Measurements from ENCODE around the gene FARP1.
"Not testable (repeated sequence)": the region's sequence is repeated elsewhere in the genome, so short reads cannot be mapped to it uniquely, and the experiment has no call there.

FARP1 gene

DNA sequence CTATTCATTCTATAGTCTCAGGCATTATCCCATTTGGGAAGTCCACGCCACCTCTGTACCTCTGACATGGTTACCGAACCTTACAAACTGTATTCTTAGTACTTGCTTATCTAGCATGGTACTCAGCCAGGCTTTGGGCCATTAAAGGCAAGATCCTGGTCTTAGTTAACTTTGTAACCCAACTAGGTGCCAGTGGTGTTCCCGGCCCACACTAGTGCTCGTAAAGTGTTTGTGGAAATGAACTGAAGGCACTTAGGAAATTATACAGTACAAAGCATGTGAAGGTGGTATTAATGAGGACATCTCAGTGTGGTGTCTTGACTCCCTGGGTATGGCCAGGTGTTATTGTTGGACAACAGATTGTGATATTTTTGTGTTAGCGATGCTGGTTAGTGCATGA, 122.0 kb downstream of the FARP1 start:
- no peak for DNase-seq

DNA sequence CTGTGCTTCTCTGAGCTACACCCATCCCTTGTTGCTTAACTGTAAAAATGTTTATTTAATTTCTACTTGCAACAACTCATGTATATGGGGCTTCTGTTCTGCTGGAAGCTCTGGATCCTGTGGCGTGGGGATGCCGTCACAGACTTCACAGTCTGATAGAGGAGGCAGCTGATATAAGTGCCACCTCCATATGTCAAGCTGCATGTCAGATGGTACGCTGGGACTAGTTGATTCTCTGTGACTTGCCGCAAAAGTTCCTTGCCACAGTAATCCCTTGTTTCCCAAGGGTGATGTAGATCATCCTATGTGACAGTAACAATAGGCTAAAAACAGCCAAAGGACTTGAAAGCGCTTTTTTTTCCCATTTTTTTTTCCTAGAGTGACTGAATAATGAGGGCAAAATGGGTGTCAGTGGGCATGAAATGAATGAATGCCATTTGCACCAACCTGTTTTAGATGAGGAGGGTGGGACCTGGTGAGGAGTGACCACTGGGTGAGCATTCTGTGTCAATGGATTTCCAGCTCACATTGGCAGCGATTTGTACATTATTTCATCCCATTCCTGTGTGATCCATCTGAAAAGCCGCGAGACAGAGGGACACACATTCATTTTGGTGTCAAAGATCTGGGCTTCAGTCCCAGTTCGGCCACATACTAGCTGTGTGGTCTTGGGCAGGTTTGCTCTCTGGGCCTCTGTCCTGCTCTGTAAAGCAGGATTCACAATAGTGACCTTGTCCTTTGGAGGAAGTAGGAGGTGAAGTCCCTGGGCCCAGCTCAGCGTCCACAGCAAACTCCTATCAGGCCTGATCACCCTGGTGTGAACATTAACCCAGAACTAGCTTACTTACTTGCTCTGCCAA, 123.0 kb downstream of the FARP1 start:
- no peak for DNase-seq

DNA sequence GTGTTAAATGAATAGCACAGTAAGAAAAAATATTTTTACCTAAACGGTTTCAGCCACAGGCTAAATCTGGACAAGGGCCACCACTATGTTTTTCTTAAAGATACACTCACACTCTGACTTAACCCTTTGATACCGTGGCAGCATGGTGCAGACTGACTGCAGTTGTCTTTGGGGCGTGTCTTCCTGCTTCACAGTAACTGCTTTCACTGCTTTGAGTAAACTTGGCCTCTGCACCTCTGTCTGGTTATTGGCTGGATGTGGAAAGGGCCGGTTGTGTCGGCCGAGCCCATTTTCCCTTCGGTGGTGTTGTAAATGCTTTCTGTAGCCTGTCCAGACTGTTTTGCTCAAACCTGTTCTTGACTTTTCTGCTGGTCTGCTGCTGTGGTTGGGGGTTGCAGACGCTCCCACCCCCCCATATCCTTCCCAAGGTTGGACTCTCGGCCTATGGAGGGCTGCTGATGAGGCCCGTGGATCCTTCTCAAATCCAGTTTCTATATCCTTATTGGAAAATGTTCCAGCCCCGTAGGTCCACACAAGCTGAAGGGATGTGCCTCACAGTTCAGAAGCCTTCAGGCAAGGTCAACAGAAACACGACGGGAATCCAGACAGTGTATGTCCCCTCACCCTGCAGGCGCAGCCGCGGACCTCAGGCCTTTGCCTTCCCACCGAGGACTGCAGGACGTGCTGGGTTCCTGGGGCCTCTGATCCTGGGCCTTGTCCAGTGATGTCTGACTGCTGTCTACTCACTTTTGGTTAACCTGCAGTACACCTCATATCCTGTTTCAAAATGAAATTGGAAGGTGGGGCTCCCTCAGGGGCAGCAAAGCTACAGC, 124.4 kb downstream of the FARP1 start:
- no peak for DNase-seq

DNA sequence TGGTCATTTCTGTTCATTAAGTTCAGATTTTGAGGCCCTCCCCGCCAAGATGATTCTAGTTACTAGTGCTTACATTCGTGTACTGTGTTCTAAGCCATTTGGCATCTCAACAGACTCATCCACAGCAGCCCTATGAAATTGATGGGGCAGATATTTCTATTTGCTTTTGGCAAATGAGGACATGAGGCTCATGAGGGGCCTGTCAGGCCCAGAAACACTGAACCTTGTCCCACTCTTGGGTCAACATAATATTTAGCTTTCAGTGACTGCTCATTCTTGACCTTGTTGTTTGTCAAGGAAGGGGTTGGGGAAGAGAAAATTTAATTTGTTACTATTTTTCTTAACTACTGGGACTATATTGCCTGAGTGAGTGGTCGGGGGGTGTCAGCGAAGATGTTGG, 126.5 kb downstream of the FARP1 start:
- DNase-seq, result no peak

DNA sequence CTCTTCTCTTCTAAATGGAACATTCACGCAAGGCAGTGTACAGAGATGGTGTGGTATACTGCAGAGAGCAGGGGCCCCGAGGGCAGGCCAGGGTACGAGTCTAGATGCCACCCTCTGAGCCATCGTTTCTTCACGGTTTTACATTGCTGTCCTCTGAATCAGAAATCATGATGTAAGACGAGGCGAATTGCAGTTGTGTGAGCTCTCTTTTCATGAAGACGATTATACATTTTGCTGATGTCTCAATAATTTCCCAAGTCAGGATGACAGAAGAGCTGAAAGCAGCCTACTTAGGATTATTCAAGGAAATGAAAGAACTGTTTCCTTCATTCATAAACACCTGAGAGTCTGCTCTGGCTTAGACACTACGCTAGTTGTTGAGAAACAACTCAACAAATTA, 127.9 kb downstream of the FARP1 start:
- no peak for DNase-seq

DNA sequence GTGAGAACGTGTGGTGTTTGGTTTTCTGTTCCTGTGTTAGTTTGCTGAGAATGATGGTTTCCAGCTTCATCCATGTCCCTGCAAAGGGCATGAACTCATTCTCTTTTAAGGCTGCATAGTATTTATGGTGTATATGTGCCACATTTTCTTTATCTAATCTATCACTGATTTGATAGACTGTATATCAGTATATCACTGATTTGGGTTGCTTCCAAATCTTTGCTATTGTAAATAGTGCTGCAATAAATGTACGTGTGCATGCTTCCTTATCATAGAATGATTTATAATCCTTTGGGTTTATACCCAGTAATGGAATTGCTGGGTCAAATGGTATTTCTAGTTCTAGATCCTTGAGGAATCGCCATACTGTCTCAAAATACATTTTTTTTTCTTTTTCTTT, 128.8 kb downstream of the FARP1 start:
- not testable (repeated sequence) for DNase-seq

DNA sequence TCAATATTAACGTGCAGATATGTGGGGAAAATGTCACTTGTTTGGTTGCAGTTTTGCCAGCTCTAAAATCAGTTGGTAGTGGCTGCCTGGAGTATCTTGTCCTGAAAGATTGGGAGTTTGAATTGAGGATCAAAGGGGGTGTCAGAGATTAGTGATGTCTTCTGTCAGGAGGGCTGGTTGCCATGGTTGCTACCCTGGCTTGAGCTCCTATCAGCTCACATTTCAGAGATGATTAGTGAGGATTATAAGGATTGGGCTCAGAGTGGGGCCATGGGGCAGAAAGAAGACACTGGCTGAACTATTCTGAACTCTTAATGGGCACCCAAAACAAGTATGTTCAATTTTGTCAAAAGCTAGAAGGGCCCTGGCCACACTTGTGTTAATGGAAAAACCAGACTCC, 129.7 kb downstream of the FARP1 start:
- DNase-seq, result no peak

DNA sequence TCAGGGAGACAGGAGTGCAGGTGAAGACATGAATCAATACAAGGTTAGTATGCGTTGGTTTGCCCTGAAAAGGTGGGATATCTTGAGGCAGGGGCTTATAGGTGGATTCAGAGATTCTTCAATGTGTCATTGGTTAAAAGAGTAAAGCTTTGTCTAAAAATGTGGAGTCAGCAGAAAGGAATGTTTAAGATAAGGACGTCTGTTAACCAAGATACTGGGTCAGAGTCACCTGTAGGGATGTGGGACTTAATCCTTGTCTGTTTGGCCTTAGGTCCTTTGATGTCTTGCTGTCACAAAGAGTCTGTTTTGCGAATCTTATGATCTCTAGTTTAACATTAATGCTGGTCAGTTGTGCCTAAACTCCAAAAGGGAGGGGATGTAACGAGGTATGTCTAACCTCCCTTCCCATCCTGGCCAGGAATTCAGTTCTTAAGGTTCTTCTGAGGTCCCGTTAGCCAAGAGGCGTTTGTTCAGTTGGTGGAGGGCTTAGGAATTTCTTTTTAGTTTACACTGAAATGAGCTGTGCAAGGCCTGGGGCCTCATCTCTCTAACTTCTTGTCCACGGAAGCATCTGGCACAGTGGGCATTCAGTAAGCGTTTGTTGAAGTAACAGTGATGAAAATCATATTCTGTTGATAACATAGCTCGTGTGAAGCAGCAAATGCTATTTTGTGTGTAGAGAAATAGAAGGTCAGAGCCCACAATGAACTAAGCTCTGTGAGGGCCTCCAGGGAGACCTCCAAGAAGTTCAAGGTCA, 130.4 kb downstream of the FARP1 start:
- DNase-seq, result no peak

DNA sequence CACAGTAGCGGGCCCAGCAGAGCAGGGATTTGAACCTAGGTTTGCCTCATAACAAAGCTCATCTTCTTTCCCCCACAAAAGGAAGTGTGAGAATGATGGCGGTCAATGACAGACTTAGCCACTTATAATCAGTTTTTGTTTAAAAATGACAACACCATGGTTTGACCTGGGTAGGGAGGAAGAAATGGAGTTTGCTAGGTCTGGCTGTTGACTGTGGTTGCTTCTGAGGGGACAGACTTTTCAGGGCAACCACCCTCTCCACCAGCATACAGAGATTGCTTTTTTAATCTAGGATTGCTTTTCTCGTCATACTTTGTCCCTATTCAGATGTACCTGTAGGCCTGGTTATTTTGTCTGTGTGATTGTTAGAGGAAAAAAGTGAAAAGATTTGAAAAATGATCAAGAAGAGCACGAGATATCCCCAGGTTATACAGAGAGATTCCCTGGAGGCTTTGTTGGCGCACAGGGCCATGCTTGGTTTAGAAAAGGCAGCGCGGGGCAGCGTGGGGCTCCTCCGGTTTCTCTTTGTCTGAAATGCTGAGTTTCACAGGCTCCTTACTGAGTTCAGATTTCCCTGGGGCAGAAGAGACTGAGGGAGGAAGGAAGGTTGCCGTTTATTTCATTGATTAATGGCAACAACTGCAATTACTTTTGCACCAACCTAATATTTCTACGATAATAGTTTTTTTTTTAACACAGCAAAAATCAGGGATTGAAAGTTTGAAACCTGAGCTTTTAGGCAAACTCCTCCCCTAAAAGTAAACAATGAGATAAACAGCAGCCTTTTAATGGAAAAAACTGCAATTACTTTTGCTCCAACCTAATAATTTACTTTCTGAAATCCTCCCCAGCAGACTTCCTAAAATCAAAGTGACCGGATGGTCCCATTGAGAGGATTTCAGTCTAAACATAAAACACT, 131.2 kb downstream of the FARP1 start:
- DNase-seq, result no peak

DNA sequence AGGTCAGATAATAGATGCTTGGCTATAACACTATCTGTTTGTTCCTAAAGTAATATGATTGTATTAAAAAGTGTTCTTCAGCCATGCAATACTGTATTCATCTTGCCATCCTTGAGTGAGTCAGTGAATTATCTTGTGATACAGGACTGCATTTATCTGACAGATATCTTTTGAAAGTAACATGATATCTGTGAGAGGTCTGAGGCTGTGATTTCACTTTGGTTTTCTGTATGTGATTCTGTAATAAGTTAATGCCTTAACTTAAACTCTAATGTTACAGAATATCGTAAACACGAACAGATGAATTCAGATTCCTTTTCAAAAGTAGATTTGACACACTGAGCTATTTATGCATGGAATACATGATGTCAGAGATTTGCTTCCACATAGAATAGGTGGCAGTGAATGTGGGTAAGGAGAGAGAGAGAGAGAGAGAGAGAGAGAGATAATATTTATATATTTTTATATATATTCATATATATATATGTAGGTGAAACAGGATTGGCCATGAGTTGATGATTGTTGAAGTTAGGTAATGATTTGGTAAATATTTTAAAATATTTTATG, 132.1 kb downstream of the FARP1 start:
- DNase-seq, result no peak

DNA sequence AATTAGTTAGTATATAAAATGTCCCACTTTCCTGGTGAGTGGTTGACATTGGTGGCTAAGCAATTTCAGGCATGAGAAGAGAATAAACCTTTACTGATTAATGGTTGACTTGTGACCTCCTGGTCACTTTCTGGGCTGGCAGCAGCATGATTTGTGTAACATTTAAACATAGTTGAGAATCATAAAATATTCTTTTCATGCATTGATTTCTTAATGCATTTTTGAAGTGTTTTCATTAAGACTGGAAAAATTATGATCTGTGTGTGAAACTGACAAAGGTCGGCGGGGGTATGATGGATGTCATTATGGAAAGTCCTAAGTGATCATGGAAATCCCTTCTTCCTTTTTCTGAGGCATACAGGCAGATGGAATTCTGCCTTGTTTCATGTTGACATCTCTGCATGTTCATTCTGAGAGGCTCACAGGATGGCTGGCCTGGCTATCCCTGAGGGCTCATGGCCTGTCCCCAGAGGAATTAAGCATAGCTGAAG, 132.8 kb downstream of the FARP1 start:
- DNase-seq, result no peak

DNA sequence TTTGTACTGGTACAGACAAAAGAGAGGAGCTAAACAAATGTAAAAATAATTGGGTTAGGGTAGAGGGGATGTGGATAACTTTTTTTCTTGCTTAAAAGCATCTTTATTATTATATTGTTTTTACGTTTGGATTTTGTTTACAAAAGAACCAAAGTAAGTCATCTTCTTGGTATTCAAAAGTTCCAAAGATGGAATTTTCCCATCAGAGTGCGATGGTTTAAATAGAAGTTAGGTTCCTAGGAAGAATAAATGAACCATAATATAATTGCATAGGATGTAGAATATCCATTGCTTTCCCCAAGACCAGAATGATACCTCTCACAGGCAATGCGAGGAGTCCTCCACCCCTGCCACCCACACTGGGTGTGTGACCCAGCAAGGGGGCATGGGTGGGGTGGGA, 133.6 kb downstream of the FARP1 start:
- DNase-seq, result no peak

DNA sequence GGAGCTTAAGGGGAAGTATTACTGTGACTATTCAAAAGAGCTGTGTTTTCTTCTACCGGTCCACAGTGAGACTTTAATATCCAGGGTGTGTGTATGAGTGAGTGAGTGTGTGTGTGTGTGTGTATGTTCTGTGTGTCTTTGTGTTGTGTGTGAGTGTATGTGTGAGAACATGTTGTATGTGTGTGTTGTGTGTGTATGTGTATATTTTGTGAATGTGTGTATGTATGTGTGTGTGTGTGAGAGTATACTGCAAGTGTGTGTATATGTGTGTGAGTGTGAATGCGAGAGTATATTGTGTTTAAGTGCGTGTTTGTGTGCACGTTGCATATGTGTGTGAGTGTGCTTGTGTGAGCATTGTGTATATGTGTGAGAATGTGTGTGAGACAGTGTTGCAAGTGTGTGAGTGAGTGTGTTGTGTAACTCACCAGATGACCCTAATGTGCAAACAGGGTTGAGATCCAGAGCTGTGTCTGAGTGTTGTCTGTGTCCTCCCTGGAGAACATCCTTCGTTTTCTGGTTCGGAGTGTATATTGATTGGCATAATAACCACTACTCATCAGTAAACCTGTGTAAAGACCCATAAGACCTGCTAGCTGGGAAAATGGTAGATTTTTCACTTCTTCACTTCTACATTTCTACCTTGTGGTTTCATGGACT, 135.3 kb downstream of the FARP1 start:
- DNase-seq, result no peak

DNA sequence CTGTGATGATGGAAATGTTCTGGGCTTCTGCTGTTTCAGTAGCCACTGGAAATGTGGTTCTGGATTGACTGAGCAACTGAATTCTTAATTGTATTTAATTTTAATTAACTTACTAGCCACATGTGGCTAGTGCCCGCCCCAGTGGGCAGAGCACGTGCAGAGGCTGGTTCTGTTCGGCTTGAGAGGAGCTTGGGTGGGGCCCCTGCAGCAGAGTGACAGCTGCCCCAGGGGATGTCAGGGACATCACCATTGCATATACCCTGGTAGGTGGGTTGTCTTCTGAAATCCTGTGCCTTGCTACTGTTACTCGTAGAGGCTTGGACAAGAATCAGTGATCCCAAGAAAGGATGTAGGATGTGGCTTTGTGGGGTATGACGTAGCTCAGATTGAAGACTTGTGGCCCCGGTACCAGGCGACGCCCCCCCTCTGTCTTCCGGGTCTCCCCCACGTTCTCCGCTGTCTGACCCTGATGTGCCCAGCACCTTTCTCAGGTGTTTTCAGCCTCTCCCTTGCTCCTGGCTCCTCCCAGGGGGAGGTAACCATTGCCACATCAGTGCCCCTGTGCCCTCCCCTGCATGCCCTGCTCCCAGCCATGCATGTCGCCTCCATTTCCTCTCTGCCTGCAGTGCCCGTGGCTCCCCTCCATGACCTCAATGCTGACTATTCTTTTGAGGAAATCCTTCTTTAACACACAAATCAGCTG, 136.7 kb downstream of the FARP1 start:
- no peak for DNase-seq

DNA sequence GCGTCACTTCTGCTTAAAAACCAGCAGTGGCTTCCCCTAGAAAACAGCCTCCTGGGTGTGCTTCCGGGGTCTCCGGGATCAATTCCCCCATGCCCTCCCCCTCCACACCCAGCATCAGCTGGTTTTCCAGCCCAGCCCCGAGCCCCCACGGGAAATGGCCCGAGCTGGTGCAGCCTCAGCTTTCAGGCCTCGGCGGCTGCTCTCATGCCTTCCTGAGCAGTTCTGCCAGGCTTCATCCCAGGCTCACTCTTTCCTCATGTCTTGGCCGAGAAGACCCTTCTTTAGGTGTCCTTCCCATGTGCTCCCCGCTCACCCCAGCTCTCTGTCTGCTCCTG, 137.2 kb downstream of the FARP1 start:
- no peak for DNase-seq

DNA sequence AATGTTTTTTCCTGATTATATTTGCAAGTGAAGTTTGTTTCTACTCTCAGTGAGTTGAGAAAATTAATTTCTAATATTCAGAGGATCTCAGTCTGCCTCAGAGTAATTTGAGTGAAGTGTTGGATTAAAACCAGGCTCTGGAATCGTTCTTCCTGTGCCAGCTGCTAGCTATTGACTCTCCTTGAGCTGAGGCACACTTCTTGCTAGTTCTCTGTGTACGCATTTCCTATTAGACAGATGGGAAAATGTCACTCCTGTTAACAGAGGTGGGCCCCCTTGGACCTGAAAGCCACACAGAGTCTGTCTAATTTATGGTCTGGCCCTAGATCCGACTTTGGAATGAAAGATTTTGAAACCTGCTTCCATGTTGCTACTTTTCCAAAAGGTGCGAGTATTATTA, 141.8 kb downstream of the FARP1 start:
- DNase-seq, result no peak

DNA sequence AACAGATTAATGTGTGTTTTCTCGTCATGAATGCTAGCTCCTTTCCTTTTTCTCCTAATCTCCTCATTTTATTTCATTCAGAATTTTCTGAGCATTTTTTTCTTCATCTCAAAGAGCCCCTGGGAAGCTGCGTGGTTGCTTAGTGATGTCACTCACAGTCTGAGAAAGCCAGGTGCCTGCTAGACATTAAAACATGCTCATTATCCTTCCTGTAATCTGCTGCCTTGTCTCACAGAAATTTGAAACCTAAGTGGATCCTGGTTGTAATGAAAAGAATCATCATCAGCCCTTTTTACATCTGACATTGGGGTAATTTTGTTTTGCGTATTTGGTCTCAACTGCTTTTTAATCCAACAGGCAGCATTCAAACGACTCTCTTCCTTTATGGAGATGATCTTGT, 142.4 kb downstream of the FARP1 start:
- DNase-seq, result no peak

DNA sequence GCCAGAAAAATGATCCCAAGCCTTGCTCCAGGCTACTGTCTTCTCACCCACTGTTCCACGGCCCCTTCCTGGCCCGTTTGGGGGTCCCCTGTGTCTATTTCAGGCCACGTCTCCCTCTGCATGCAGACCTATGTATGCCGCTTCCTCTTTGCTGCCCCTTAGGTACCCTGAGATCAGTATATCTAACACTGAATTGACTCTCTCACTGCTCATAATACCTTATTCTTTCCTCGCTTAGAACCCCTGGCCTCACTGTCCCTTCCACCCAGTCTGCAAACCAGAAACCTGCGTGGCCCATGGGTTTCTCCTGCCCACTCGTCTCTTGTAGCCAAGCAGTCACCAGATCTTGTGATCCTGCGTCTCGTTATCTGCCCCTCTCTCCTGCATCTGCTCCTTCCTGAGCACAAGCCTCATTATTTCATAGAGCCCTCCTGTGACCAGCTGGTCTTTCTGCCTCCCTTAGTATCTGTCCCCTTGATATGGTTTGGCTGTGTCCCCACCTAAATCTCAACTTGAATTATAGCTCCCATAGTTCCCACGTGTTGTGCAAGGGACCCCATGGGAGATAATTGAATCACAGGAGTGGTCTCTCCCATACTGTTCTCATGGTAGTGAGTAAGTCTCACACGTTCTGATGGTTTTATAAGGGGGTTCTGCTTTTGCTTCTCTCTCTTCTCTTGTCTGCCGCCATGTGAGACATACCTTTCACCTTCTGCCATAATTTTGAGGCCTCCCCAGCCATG, 143.1 kb downstream of the FARP1 start:
- DNase-seq, result no peak

DNA sequence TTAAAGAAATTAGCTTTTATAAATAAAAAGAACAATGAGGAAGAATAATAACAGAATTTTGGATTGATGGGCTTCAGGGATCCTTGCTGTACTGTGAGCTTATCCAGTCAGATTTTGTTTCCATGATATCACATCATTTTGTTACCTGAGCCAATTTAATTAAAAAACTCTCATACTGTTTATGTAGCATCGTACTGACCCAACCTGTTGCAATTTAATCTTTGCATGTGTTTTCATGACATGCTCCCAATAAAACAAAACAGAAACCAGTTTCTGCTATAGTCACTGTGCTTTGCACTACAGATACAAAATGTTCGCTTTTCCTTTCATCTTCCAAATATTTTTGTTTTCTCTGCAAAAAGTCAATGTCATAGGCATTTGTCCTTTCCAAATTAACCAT, 143.9 kb downstream of the FARP1 start:
- DNase-seq, result no peak

DNA sequence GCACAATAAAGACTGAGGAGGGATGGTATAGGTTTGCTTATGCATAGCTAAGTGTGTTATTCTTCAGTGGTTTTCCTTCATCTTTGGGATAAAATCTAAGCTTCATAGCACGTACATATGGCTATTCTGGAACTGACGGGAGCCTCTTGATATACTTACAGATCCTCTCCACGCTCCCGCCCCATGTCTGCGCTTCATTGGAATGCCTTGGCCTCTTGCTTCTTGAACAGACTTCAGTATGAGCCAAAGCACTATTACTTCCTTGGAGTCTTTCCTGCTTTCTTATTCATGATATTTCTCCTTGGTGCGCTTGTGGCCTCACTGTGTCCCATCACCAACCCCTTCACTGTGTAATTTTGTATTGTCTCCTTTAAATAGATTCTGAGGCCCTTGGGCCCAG, 145.3 kb downstream of the FARP1 start:
- DNase-seq, result no peak
